Gastroesophageal sphincter (tissue), 4 donors: ENCODE data around the gene NUP210. TPM values are rescaled to one million over a fixed set of nuclear protein-coding genes. Genes with fewer than 3 reads are reported as not detected.

Experiments
- ATAC-seq: fragments of 150-250 bp; one replicate; pipeline ENCODE4 v1.9.1; 2016; ENCODE audit warnings: mild to moderate bottlenecking, moderate library complexity
- H3K27ac ChIP-seq, 4 donors: fragments of 200-600 bp; sonication (generic) in 3 of 4; 1 replicate in 3 of 4; 2 replicates in 1 of 4; pipeline ENCODE4 v1.5.1; 2016 to 2019
- H3K27me3 ChIP-seq: fragments of 200-600 bp; sonication (generic); one replicate; pipeline ENCODE4 v1.5.1; 2019
- H3K36me3 ChIP-seq, 2 donors: fragments of 200-600 bp; sonication (generic); one replicate each; pipeline ENCODE4 v1.5.1; 2019; ENCODE audit warnings: control low read depth in 1 of 2
- H3K4me1 ChIP-seq, 3 donors: fragments of 200-600 bp; sonication (generic); 1 replicate in 2 of 3; 2 replicates in 1 of 3; pipeline ENCODE4 v1.5.1; 2016 to 2019; ENCODE audit warnings: control low read depth in 2 of 3
- H3K4me3 ChIP-seq, 2 donors: fragments of 200-600 bp; sonication (generic); one replicate each; pipeline ENCODE4 v1.5.1; 2019; ENCODE audit warnings: mild to moderate bottlenecking in 1 of 2, moderate library complexity in 1 of 2
- H3K9me3 ChIP-seq, 3 donors: fragments of 200-600 bp; sonication (generic); one replicate each; pipeline ENCODE4 v1.5.1; 2017 to 2019; ENCODE audit warnings: control low read depth in 2 of 3
- CTCF ChIP-seq, 4 experiments: fragments of 200-600 bp in 2 of 4; fragments of 450-650 bp in 2 of 4; sonication (generic) in 1 of 4; IDR thresholded peaks; one replicate each; pipeline ENCODE4 v1.5.1; 2017 to 2019; ENCODE audit warnings: antibody characterized with exemption in 4 of 4, mild to moderate bottlenecking in 2 of 4, moderate library complexity in 2 of 4
- EP300 ChIP-seq: sonication (generic); formaldehyde crosslinking; IDR thresholded peaks from one replicate; pipeline ENCODE4 v1.6.1; 2017; ENCODE audit warnings: antibody characterized with exemption, mild to moderate bottlenecking
- POLR2A ChIP-seq, 2 donors: fragments of 450-650 bp; IDR thresholded peaks; one replicate each; pipeline ENCODE4 v1.6.1; 2017; ENCODE audit warnings: antibody characterized with exemption in 2 of 2, mild to moderate bottlenecking in 2 of 2, moderate library complexity in 1 of 2
- POLR2AphosphoS5 ChIP-seq: sonication (generic); formaldehyde crosslinking; IDR thresholded peaks from one replicate; pipeline ENCODE4 v1.6.1; 2017; ENCODE audit warnings: antibody characterized with exemption
- WGBS, 2 donors: methylation state at CpG; one replicate each; pipeline ENCODE4 v1.1.5; 2018; ENCODE audit warnings: low coverage in 1 of 2; 5-methylcytosine and 5-hydroxymethylcytosine counted together
- total RNA-seq, 4 donors: library from RNA; depleted of rRNA; stranded (reverse); fragments of >200 nt; gene quantifications; one replicate each; pipeline ENCODE4 v1.1.0, GENCODE V29; 2016

Gene NUP210
- total RNA-seq, 4 donors from 2014 or later, result 3.0 to 6.2 (median 4.5) TPM

GRCh38 chr3:13393427-13394360 lies 26.4 kb downstream of the NUP210 start:
- 91% methylated on average over 4 of the region's 11 CpGs; no CpG with 5 or more reads in 1 of the 2 donors for WGBS, 2 donors
- Histone ChIP-seq H3K4me3 (no peak overlapping the region), H3K9me3 (no peaks in the 10 kb centered on the region), H3K27me3 (no peaks in the 10 kb centered on the region), H3K4me1 (no peaks in the 10 kb centered on the region), H3K36me3 (peaks cover 0 to 91% of the 10 kb centered on the region in 2 donors), H3K27ac (no peak overlapping the region)
- no peak for ATAC-seq
- TF ChIP-seq EP300 (no peak), POLR2A (IDR thresholded peaks at IDR 0.05) (no peak), CTCF (IDR thresholded peaks at IDR 0.05) (no peak), POLR2AphosphoS5 (no peak)

- Histone ChIP-seq H3K4me1 (no peaks in the 10 kb centered on the region), H3K27ac (no peak overlapping the region), H3K27me3 (no peaks in the 10 kb centered on the region), H3K36me3 (peaks cover 0 to 92% of the 10 kb centered on the region in 2 donors), H3K4me3 (no peak overlapping the region), H3K9me3 (no peaks in the 10 kb centered on the region)
- no peak for ATAC-seq
- TF ChIP-seq POLR2A (IDR thresholded peaks at IDR 0.05) (no peak), CTCF (IDR thresholded peaks at IDR 0.05) (no peak), POLR2AphosphoS5 (no peak), EP300 (no peak)
- WGBS, 2 donors, result 70 to 71% methylated on average over 4 to 6 of the region's 7 CpGs
These were observed 28.8 kb downstream of the NUP210 start for GRCh38 chr3:13391308-13391707.

- no peak for ATAC-seq
- WGBS, 2 donors, result 90% methylated on average over 2 of the region's 7 CpGs; no CpG with 5 or more reads in 1 of the 2 donors
- no peak for TF ChIP-seq EP300
- TF ChIP-seq POLR2AphosphoS5, result no peak
- no peak for TF ChIP-seq POLR2A (IDR thresholded peaks at IDR 0.05)
- no peak for TF ChIP-seq CTCF (IDR thresholded peaks at IDR 0.05)
- H3K27me3 ChIP-seq, result no peaks in the 10 kb centered on the region
- H3K27ac ChIP-seq, result no peak overlapping the region
- H3K9me3 ChIP-seq, result no peaks in the 10 kb centered on the region
- no peak overlapping the region for H3K4me3 ChIP-seq
- no peaks in the 10 kb centered on the region for H3K4me1 ChIP-seq
- H3K36me3 ChIP-seq, result peaks cover 0 to 93% of the 10 kb centered on the region in 2 donors
These were observed 30.7 kb downstream of the NUP210 start for GRCh38 chr3:13389378-13389777.

GRCh38 chr3:13388816-13389215 lies 31.3 kb downstream of the NUP210 start:
- TF ChIP-seq POLR2AphosphoS5 (no peak), CTCF (IDR thresholded peaks at IDR 0.05) (no peak), POLR2A (IDR thresholded peaks at IDR 0.05) (no peak), EP300 (no peak)
- H3K27me3 ChIP-seq, result no peaks in the 10 kb centered on the region
- no peak overlapping the region for H3K27ac ChIP-seq
- no peak overlapping the region for H3K4me3 ChIP-seq
- no peak for ATAC-seq
- no peaks in the 10 kb centered on the region for H3K9me3 ChIP-seq
- no peaks in the 10 kb centered on the region for H3K4me1 ChIP-seq
- 76% methylated on average over 4 of the region's 13 CpGs; no CpG with 5 or more reads in 1 of the 2 donors for WGBS, 2 donors
- H3K36me3 ChIP-seq, result peaks cover 0 to 92% of the 10 kb centered on the region in 2 donors
